Kidney (tissue), 14 donors: ENCODE results near the gene DNPH1. TPM values are rescaled to one million over a fixed set of nuclear protein-coding genes. Genes with fewer than 3 reads are reported as not detected.

Source experiments
- DNase-seq, 5 donors: peaks; one replicate each; pipeline ENCODE4 v3.0.0-alpha.2; 2013 to 2020
- FAIRE-seq: peaks from 2 replicates; lab custom pipeline; 2012; peaks lifted over from hg19 to GRCh38; lab: Jason Lieb, UNC
- H3K27ac ChIP-seq, 2 donors: one replicate each; pipeline ENCODE4 v1.7.0; 2013; ENCODE audit warnings: low read depth in 2 of 2, low read length in 2 of 2, inconsistent platforms in 1 of 2
- H3K27me3 ChIP-seq: one replicate; pipeline ENCODE4 v1.7.1; 2013; ENCODE audit warnings: low read length, inconsistent platforms; ENCODE audit not compliant: control insufficient read depth, insufficient read depth
- H3K36me3 ChIP-seq, 3 donors: one replicate each; pipeline versions ENCODE4 v1.7.0 to v1.7.1; 2013; ENCODE audit warnings: low read length in 3 of 3, control low read depth in 1 of 3, inconsistent platforms in 1 of 3; ENCODE audit not compliant: insufficient read depth in 3 of 3, control insufficient read depth in 2 of 3
- H3K4me1 ChIP-seq, 3 donors: one replicate each; pipeline versions ENCODE4 v1.7.0 to v1.7.1; 2013; ENCODE audit warnings: low read length in 3 of 3, inconsistent platforms in 1 of 3, low read depth in 1 of 3; ENCODE audit not compliant: control insufficient read depth in 2 of 3, insufficient read depth in 2 of 3
- H3K4me3 ChIP-seq, 3 donors: one replicate each; pipeline versions ENCODE4 v1.7.0 to v1.8.1; 2013; ENCODE audit warnings: low read length in 3 of 3, control low read depth in 1 of 3, inconsistent platforms in 1 of 3
- H3K9ac ChIP-seq, 3 donors: one replicate each; pipeline versions ENCODE4 v1.7.0 to v1.7.1; 2013; ENCODE audit warnings: low read length in 3 of 3, control low read depth in 1 of 3, inconsistent platforms in 1 of 3
- H3K9me3 ChIP-seq, 3 donors: one replicate each; pipeline versions ENCODE4 v1.7.0 to v1.7.1; 2013; ENCODE audit warnings: low read length in 3 of 3, control low read depth in 1 of 3, inconsistent platforms in 1 of 3; ENCODE audit not compliant: control insufficient read depth in 2 of 3, insufficient read depth in 1 of 3
- CTCF ChIP-seq: IDR thresholded peaks from 3 replicates; pipeline ENCODE4 v1.5.1; 2012; ENCODE audit warnings: mild to moderate bottlenecking, moderate library complexity, borderline replicate concordance; ENCODE audit not compliant: insufficient read depth; ENCODE audit errors: extremely low read depth
- intact Hi-C: fragments of 100-400 bp; cut with DNase I; formaldehyde crosslinking; loops from one replicate; pipeline ENCODE4 v1.11.1; 2022
- polyA plus RNA-seq: library from polyadenylated mRNA; stranded (reverse); fragments of 350-450 nt; fragmentation: Illumina TruSeq; extraction: RNeasy Lipid Tissue Mini Kit (QIAGEN cat#74804); gene quantifications from one replicate; pipeline ENCODE4 v1.2.3, GENCODE V29; 2014; ENCODE audit warnings: low read depth, low replicate concordance; ENCODE audit not compliant: insufficient read depth
- total RNA-seq: library from RNA; stranded (reverse); fragmentation: NEBNext Ultra II Directional; extraction: Animal tissue kit (Norgen Biotek cat#: 25700); gene quantifications from one replicate; pipeline ENCODE4 v1.2.1, GENCODE V29; 2021
- donor health status: control.
- donor health status: control.
- donor health status: control.
- donor health status: control.
- donor health status: control.
- donor health status: DM: yes; HTN: yes; CAD: no.
- donor health status: Normal renal cell carcinoma (clear cell type).

The DNPH1 gene
- total and polyA plus RNA-seq, 2 donors from 2014 or later, result 74.3 to 373 TPM

GRCh38 chr6:43253401-43253800 lies 24.1 kb upstream of the DNPH1 start:
- TF ChIP-seq CTCF, result no peak
- intact Hi-C loops, result no loop called here
- H3K27me3 ChIP-seq, result no peaks in the 10 kb centered on the region
- no peak for FAIRE-seq
- no peak for DNase-seq
- no peaks in the 10 kb centered on the region for H3K36me3 ChIP-seq
- H3K4me1 ChIP-seq, result no peaks in the 10 kb centered on the region
- no peaks in the 10 kb centered on the region for H3K9me3 ChIP-seq
- H3K9ac ChIP-seq, result no peak overlapping the region
- no peak overlapping the region for H3K4me3 ChIP-seq
- no peak overlapping the region for H3K27ac ChIP-seq

- FAIRE-seq, result no peak
- intact Hi-C loops, result no loop called here
- no peaks in the 10 kb centered on the region for H3K36me3 ChIP-seq
Measured at GRCh38 chr6:43250992-43251373, 21.7 kb upstream of the DNPH1 start.

GRCh38 chr6:43248791-43249190 lies 19.5 kb upstream of the DNPH1 start:
- Histone ChIP-seq H3K36me3 (no peaks in the 10 kb centered on the region), H3K4me3 (no peak overlapping the region), H3K27ac (no peak overlapping the region), H3K27me3 (peaks cover 12% of the 10 kb centered on the region), H3K9ac (no peak overlapping the region), H3K4me1 (peaks cover 0 to 7% (median 5%) of the 10 kb centered on the region in 3 donors), H3K9me3 (no peaks in the 10 kb centered on the region)
- DNase-seq (no peak), FAIRE-seq (no peak)
- TF ChIP-seq CTCF, result no peak
- intact Hi-C loops, result no loop called here

More at GRCh38 chr6:43250992-43251373, 21.7 kb upstream of the DNPH1 start:
- Histone ChIP-seq H3K9me3 (no peaks in the 10 kb centered on the region), H3K4me1 (peaks cover 0 to 7% (median 5%) of the 10 kb centered on the region in 3 donors), H3K4me3 (no peak overlapping the region), H3K27me3 (no peaks in the 10 kb centered on the region), H3K9ac (no peak overlapping the region), H3K27ac (no peak overlapping the region)
- no peak for DNase-seq
- no peak for TF ChIP-seq CTCF

GRCh38 chr6:43248101-43248500 lies 18.8 kb upstream of the DNPH1 start:
- no peak for TF ChIP-seq CTCF
- intact Hi-C loops, result no loop called here
- DNase-seq (peak in 1 of 5 donors; percentile 51), FAIRE-seq (no peak)
- Histone ChIP-seq H3K4me3 (no peak overlapping the region), H3K27ac (no peak overlapping the region), H3K9ac (no peak overlapping the region), H3K4me1 (peaks cover 0 to 7% (median 5%) of the 10 kb centered on the region in 3 donors), H3K27me3 (peaks cover 13% of the 10 kb centered on the region), H3K9me3 (no peaks in the 10 kb centered on the region), H3K36me3 (no peaks in the 10 kb centered on the region)
